GM18868 (cell line): Measurements from ENCODE around the gene DLL4.

Experiments used
- ATAC-seq: cut with Tn5 transposase; IDR thresholded peaks from one replicate; pipeline ENCODE4 v1.9.1; 2021; ENCODE audit warnings: mild to moderate bottlenecking, moderate library complexity; ENCODE audit not compliant: unreplicated experiment

Gene DLL4

DNA sequence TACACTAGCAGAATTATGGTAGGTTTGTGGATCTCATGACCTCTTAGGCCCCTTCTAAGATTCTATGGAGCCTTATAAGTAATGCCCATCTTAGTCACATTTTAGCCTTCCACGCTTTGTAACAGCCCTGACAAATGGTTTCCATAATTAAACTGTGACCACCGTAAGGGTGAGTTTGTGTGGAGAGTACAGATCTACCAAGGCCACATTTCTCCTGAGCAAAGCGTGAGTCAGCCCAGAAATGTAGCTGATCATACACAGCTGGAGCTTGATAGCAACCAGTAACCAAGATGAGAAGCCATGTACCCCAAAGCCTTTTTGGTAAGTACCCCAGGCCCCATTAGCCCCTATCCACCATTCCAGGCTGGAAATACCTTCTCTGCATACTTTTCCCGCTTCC, 55.8 kb downstream of the DLL4 start:
- no peak for ATAC-seq

DNA sequence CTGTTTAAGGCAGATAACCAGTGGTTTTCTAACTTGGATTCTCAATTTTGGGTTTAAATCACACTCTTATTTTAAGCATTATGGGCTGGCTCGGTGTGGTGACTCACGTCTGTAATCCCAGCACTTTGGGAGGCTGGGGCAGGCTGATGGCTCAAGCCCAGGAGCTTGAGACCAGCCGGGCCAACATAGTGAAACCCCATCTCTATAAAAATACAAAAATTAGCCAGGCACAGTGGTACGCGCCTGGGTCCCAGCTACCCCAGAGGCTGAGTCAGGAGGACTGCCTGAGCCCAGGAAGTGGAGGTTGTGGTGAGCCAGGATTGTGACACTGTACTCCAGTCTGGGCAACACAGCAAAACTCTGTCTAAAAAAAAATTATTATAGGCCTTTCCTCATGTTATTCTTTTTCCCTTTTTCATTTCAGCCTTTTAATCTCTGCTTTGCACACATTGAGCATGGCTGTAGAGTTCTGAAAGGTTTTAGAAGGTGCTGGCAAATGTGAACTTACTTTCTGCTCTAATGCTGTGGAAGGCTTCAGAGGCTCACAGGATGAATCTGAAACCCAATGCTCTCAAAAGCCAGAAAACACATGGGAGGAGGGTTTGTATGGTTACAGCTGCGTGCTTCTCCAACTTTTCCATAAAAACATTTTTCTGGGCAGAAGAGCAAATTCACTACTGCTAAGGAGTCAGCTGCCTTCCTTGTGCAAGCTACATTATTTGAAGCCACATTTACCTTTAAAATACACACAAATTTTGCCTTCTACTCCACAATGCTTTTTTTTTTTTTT, 56.6 kb downstream of the DLL4 start:
- ATAC-seq: no peak

DNA sequence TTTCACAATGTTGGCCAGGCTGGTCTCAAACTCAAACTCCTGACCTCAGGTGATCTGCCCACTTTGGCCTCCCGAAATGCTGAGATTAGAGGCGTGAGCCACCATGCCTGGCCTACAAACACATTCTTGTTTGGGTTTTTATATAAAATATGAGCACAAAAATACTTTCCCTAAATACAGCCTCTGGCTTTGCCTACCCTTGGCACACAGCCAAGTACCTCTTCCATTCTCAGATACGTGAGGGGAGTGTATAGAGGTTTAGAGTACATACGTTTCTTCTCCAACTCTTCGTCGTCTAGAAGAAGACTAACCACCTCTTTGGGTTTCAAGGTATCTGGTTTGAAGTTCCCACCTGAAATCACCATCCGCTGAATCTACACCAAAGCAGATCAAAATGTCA, 57.7 kb downstream of the DLL4 start:
- no peak for ATAC-seq

DNA sequence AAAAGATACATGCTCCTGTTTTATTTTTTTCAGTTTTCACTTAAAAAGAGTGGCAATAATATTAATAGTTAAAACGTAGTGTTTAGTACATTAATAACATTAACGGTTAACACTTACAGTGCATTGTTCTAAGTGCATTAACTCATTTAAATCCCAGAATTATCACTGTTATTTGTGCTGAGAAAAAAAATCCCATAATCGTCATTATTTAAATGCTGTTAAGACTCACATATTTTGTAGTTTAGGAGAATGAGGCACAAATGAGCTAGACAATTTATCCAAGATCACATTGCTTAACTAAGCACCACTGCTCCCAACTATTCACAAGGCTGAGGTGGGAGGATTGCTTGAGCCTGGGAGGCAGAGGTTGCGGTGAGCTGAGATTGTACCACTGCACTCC, 59.0 kb downstream of the DLL4 start:
- no peak for ATAC-seq
